ENCODE results near the gene ARHGAP25.

ARHGAP25 gene

DNA sequence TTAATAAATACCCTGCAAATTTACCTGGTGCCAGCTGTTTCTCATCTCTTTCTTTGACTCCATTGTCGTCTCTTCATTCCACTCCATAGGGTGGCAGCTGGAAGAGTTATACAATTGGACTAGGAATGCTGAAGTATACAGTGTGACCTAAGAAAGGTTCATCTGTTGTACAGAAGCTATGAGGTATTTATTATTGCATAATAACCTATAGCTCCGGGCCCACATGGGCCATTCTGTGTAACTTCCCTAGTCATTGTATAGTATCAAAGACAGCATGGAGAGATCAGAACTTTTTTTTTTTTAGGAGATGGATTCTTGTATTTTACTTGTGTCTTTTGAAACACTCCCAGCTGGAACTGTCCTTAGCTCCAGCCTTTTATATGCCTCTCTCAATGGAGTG, 110.4 kb downstream of the ARHGAP25 start:
- DNase-seq (ENCODE audit: low spot score): no peak
- in situ Hi-C loops (cut with MboI; ENCODE audit: low sequenced_read_pairs, unreplicated experiment): no loop called here
- TF ChIP-seq, protein P1, sequence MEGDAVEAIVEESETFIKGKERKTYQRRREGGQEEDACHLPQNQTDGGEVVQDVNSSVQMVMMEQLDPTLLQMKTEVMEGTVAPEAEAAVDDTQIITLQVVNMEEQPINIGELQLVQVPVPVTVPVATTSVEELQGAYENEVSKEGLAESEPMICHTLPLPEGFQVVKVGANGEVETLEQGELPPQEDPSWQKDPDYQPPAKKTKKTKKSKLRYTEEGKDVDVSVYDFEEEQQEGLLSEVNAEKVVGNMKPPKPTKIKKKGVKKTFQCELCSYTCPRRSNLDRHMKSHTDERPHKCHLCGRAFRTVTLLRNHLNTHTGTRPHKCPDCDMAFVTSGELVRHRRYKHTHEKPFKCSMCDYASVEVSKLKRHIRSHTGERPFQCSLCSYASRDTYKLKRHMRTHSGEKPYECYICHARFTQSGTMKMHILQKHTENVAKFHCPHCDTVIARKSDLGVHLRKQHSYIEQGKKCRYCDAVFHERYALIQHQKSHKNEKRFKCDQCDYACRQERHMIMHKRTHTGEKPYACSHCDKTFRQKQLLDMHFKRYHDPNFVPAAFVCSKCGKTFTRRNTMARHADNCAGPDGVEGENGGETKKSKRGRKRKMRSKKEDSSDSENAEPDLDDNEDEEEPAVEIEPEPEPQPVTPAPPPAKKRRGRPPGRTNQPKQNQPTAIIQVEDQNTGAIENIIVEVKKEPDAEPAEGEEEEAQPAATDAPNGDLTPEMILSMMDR (IDR thresholded peaks at IDR 0.05; ENCODE audit: borderline replicate concordance, control extremely low read depth, extremely low read depth, insufficient read depth, missing control alignments): no peak

DNA sequence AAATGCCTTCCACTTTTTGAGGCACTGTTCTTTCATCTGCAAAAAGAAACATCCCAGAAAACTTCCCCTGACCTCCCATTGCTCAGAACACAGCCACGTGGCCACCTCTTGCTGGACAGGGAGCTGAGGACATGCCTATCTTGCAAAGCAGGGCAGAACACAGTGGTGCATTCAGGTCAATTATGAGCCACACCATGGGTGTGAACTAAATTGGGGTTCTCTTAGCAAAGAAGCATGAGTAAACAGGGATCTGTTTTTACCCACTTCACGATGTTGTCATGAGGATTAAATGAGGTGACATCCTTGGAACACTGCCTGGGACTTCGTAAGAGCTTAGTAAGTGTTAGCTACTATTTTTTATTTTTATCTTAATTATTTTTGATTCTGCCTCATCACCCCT, 111.5 kb downstream of the ARHGAP25 start:
- TF ChIP-seq, protein P1 (IDR thresholded peaks at IDR 0.05; ENCODE audit: borderline replicate concordance, control extremely low read depth, extremely low read depth, insufficient read depth, missing control alignments): no peak
- in situ Hi-C loops (cut with MboI; ENCODE audit: low sequenced_read_pairs, unreplicated experiment): no loop called here
- DNase-seq (ENCODE audit: low spot score): no peak

DNA sequence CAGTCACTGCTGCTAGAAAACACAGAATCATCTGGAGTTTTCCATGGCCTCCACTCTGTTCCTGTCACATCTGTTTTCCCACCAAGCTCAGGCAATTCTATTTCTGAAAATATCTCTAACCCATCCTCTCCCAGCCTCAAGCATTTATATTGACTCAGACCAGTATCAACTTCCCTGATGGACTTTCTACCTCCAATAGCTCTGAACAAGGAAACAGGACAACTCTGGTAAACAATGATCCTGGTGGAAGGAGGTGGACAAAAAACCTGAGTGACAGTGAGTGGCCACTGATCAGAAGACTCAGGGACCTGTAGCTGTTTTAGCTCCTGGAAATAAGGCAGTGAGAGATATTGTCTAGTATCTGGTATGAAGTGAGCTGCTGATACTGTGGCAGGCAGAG, 113.1 kb downstream of the ARHGAP25 start:
- TF ChIP-seq, protein P1 (IDR thresholded peaks at IDR 0.05; ENCODE audit: borderline replicate concordance, control extremely low read depth, extremely low read depth, insufficient read depth, missing control alignments): no peak
- no peak for DNase-seq (ENCODE audit: low spot score)
- in situ Hi-C loops (cut with MboI; ENCODE audit: low sequenced_read_pairs, unreplicated experiment): no loop called here

DNA sequence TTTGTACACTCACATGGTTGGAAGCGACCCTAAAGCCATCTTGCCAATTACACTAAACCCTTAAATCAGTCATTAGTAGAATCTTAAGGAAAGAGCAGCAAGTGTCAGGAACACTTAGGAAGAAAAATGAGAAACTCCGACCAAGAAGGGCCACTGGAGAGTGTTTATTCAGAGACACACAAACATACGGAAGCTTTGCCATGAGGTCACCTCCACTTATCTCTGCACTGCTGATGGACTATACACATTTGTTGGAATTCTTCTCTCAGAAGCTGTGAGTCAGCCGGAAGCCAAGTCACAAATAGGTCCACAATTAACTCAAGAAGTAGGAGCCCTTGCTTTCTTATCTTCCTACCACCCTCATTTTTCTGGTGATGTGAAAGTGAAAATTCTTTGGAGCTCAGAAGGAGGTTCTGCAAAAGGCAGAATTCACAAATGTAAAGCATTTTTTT, 115.0 kb downstream of the ARHGAP25 start:
- TF ChIP-seq, protein P1 (IDR thresholded peaks at IDR 0.05; ENCODE audit: borderline replicate concordance, control extremely low read depth, extremely low read depth, insufficient read depth, missing control alignments): no peak
- no peak for DNase-seq (ENCODE audit: low spot score)
- in situ Hi-C loops (cut with MboI; ENCODE audit: low sequenced_read_pairs, unreplicated experiment): no loop called here

DNA sequence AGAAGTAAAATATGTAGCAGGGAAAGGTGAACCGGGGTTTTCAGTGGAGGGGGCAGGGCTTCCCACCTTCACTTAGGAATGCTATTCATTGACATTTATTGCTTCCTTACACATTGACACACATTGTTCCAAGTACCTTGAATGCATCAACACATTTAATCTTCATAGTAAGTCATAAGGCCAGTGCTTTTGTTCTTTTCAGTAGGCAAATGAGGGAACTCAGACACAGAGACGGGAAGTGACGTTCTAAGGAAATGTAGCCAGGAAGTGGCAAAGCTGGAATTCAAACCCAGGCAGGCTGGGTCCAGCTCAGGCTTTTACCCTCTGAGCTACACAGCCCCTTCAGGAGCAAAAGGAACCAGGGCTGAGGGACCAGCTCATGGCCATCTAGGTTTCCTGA, 115.9 kb downstream of the ARHGAP25 start:
- in situ Hi-C loops (cut with MboI; ENCODE audit: low sequenced_read_pairs, unreplicated experiment): no loop called here
- DNase-seq (ENCODE audit: low spot score): no peak
- TF ChIP-seq, protein P1 (IDR thresholded peaks at IDR 0.05; ENCODE audit: borderline replicate concordance, control extremely low read depth, extremely low read depth, insufficient read depth, missing control alignments): no peak

DNA sequence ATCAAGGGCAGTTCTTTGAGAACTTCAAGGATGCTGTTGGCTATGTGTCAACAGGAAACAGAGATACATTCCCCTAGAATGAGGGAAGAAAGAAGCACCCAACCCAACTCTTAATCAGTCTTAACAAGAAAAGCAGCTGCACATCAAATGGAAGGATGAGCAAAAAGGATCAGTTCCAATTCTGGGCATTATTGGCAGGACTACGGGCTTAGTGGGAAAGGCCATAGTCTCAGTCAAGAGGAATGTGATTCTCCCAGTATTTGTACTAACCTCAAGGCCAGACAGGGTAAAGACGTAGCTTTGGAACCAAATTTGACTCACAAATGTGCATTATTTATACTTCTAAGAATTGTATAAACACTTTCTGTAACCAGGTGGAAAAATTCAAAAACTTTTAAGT, 118.4 kb downstream of the ARHGAP25 start:
- no peak for DNase-seq (ENCODE audit: low spot score)
- in situ Hi-C loops (cut with MboI; ENCODE audit: low sequenced_read_pairs, unreplicated experiment): no loop called here
- TF ChIP-seq, protein P1 (IDR thresholded peaks at IDR 0.05; ENCODE audit: borderline replicate concordance, control extremely low read depth, extremely low read depth, insufficient read depth, missing control alignments): no peak

DNA sequence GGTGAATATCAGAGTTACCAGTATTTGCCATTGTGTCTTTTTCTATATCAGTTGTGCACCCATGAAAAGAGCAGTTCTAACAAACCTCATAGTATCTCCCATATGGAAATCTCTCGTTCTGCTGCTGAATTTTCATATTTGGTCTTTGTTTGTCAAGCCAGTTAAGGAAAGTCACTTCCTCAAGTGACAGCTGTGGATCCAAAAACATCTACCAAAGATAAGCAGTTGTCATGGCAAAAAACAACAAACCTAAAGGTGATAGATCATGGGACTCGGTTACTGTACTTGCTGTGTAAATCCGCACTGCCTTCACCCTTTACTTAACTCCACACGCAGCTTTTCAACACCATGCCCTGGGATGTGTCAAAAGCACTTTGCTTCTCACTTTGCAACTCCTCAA, 119.3 kb downstream of the ARHGAP25 start:
- TF ChIP-seq, protein P1 (IDR thresholded peaks at IDR 0.05; ENCODE audit: borderline replicate concordance, control extremely low read depth, extremely low read depth, insufficient read depth, missing control alignments): no peak
- DNase-seq (ENCODE audit: low spot score): no peak
- in situ Hi-C loops (cut with MboI; ENCODE audit: low sequenced_read_pairs, unreplicated experiment): no loop called here

Measured in GM13976 (cell line).